Muscle of leg (tissue), 11 donors: ENCODE data around the gene ACOT13. TPM values are rescaled to one million over a fixed set of nuclear protein-coding genes. Genes with fewer than 3 reads are reported as not detected.
"Not testable (repeated sequence)": the region's sequence is repeated elsewhere in the genome, so short reads cannot be mapped to it uniquely, and the experiment has no call there.

Experiments
- DNase-seq: peaks from one replicate; pipeline ENCODE4 v3.0.0; 2013
- H3K27ac ChIP-seq: one replicate; pipeline ENCODE4 v1.5.1; 2013; ENCODE audit warnings: mild to moderate bottlenecking, low read length, control low read depth
- H3K27me3 ChIP-seq: one replicate; pipeline ENCODE4 v1.6.1; 2013; ENCODE audit warnings: low read length; ENCODE audit not compliant: control insufficient read depth, insufficient read depth
- H3K36me3 ChIP-seq: one replicate; pipeline ENCODE4 v1.6.1; 2013; ENCODE audit warnings: low read length; ENCODE audit not compliant: control insufficient read depth, insufficient read depth
- H3K4me1 ChIP-seq: one replicate; pipeline ENCODE4 v1.6.1; 2013; ENCODE audit warnings: low read length; ENCODE audit not compliant: control insufficient read depth, insufficient read depth
- H3K4me3 ChIP-seq: one replicate; pipeline ENCODE4 v1.5.1; 2013; ENCODE audit warnings: low read length, control low read depth
- H3K9me3 ChIP-seq: replicated peaks from 2 replicates; pipeline ENCODE4 v1.6.1; 2013; ENCODE audit warnings: low read depth, low read length; ENCODE audit not compliant: control insufficient read depth
- WGBS: methylation state at CpG from one replicate; pipeline ENCODE4 v1.1.5; 2013; ENCODE audit warnings: missing lambda C conversion rate; ENCODE audit not compliant: insufficient coverage; 5-methylcytosine and 5-hydroxymethylcytosine counted together
- polyA plus RNA-seq, 8 donors: library from polyadenylated mRNA; unstranded; fragments of 120-200 nt; gene quantifications; one replicate each; pipeline versions ENCODE4 v1.2.1 to v1.2.3, GENCODE V29; 2013; ENCODE audit warnings: inconsistent platforms in 1 of 8, low replicate concordance in 1 of 8; ENCODE audit not compliant: insufficient read length in 8 of 8, insufficient read depth in 1 of 8
- total RNA-seq: library from RNA; stranded (reverse); fragments of 120-200 nt; gene quantifications from one replicate; pipeline ENCODE4 v1.2.4, GENCODE V29; 2013

Gene ACOT13
- total and polyA plus RNA-seq, 9 donors: 13.6 to 21.0 (median 15.2) TPM

- DNase-seq: no peak
- Histone ChIP-seq H3K27ac (no peak overlapping the region), H3K36me3 (no peaks in the 10 kb centered on the region), H3K27me3 (no peaks in the 10 kb centered on the region), H3K9me3 (no peaks in the 10 kb centered on the region), H3K4me3 (no peak overlapping the region), H3K4me1 (no peaks in the 10 kb centered on the region)
- WGBS: 60% methylated on average over 1 of the region's 4 CpGs
Observed at GRCh38 chr6:24686946-24687345, 20.1 kb downstream of the ACOT13 start.

- no peak overlapping the region for H3K27ac ChIP-seq
- H3K4me3 ChIP-seq: no peak overlapping the region
- H3K27me3 ChIP-seq: no peaks in the 10 kb centered on the region
- no CpG with 5 or more reads among the region's 2 CpGs for WGBS
- H3K36me3 ChIP-seq: no peaks in the 10 kb centered on the region
- peak; percentile 49 for DNase-seq
- H3K4me1 ChIP-seq: no peaks in the 10 kb centered on the region
- no peaks in the 10 kb centered on the region for H3K9me3 ChIP-seq
Observed at GRCh38 chr6:24689964-24690363, 23.1 kb downstream of the ACOT13 start.

GRCh38 chr6:24690593-24690992 lies 23.7 kb downstream of the ACOT13 start:
- 43% methylated on average over 1 of the region's 1 CpG for WGBS
- no peaks in the 10 kb centered on the region for H3K36me3 ChIP-seq
- H3K27me3 ChIP-seq: no peaks in the 10 kb centered on the region
- no peak for DNase-seq
- H3K4me3 ChIP-seq: no peak overlapping the region
- H3K27ac ChIP-seq: no peak overlapping the region
- H3K9me3 ChIP-seq: no peaks in the 10 kb centered on the region
- H3K4me1 ChIP-seq: no peaks in the 10 kb centered on the region

GRCh38 chr6:24691550-24691949 lies 24.7 kb downstream of the ACOT13 start:
- Histone ChIP-seq H3K36me3 (no peaks in the 10 kb centered on the region), H3K4me1 (no peaks in the 10 kb centered on the region), H3K27ac (no peak overlapping the region), H3K4me3 (no peak overlapping the region), H3K9me3 (no peaks in the 10 kb centered on the region), H3K27me3 (no peaks in the 10 kb centered on the region)
- DNase-seq: no peak
- WGBS: 60% methylated on average over 1 of the region's 3 CpGs

- 50% methylated on average over 3 of the region's 4 CpGs for WGBS
- Histone ChIP-seq H3K27ac (no peak overlapping the region), H3K4me1 (no peaks in the 10 kb centered on the region), H3K36me3 (no peaks in the 10 kb centered on the region), H3K4me3 (no peak overlapping the region), H3K9me3 (no peaks in the 10 kb centered on the region), H3K27me3 (no peaks in the 10 kb centered on the region)
- peak; percentile 14 for DNase-seq
Observed at GRCh38 chr6:24692003-24692402, 25.1 kb downstream of the ACOT13 start.

- no peaks in the 10 kb centered on the region for H3K9me3 ChIP-seq
- WGBS: no CpG with 5 or more reads among the region's 3 CpGs
- H3K27ac ChIP-seq: no peak overlapping the region
- no peak overlapping the region for H3K4me3 ChIP-seq
- no peaks in the 10 kb centered on the region for H3K4me1 ChIP-seq
- no peak for DNase-seq
- H3K36me3 ChIP-seq: no peaks in the 10 kb centered on the region
- H3K27me3 ChIP-seq: no peaks in the 10 kb centered on the region
Observed at GRCh38 chr6:24692415-24692814, 25.5 kb downstream of the ACOT13 start.

GRCh38 chr6:24692848-24693592 lies 26.1 kb downstream of the ACOT13 start:
- Histone ChIP-seq H3K4me1 (no peaks in the 10 kb centered on the region), H3K27me3 (no peaks in the 10 kb centered on the region), H3K36me3 (no peaks in the 10 kb centered on the region), H3K4me3 (no peak overlapping the region), H3K27ac (no peak overlapping the region), H3K9me3 (no peaks in the 10 kb centered on the region)
- no CpG with 5 or more reads among the region's 2 CpGs for WGBS
- DNase-seq: no peak

GRCh38 chr6:24694198-24694597 lies 27.3 kb downstream of the ACOT13 start:
- Histone ChIP-seq H3K4me3 (no peak overlapping the region), H3K27ac (no peak overlapping the region), H3K36me3 (peaks cover 3% of the 10 kb centered on the region), H3K27me3 (no peaks in the 10 kb centered on the region), H3K9me3 (no peaks in the 10 kb centered on the region), H3K4me1 (no peaks in the 10 kb centered on the region)
- whole genome bisulfite sequencing: no CpG with 5 or more reads among the region's 1 CpG
- no peak for DNase-seq

- not testable (repeated sequence) for H3K27me3 ChIP-seq, H3K4me1 ChIP-seq, H3K27ac ChIP-seq, H3K36me3 ChIP-seq, H3K9me3 ChIP-seq, H3K4me3 ChIP-seq
- WGBS: no CpG with 5 or more reads among the region's 8 CpGs
- peak; percentile 48 for DNase-seq
Observed at GRCh38 chr6:24695635-24696034, 28.8 kb downstream of the ACOT13 start.

- Histone ChIP-seq H3K4me3 (no peak overlapping the region), H3K4me1 (no peaks in the 10 kb centered on the region), H3K36me3 (peaks cover 3% of the 10 kb centered on the region), H3K27me3 (no peaks in the 10 kb centered on the region), H3K9me3 (no peaks in the 10 kb centered on the region), H3K27ac (no peak overlapping the region)
- no peak for DNase-seq
- no CpG with 5 or more reads among the region's 2 CpGs for WGBS
Observed at GRCh38 chr6:24696097-24696496, 29.2 kb downstream of the ACOT13 start.
